ENCODE results near the gene SHB.

GRCh38 chr9:37953206-37953774 lies 115.7 kb downstream of the SHB start:
- TF ChIP-seq POLR2A (IDR thresholded peaks at IDR 0.05; ENCODE audit: low read depth, low read length): no peak
- no peak for TF ChIP-seq CTCF (IDR thresholded peaks at IDR 0.05; ENCODE audit: extremely low read depth in 1 of 2, insufficient read depth in 1 of 2, low read depth in 1 of 2, low read length in 2 of 2)
- no peak for TF ChIP-seq MYC (IDR thresholded peaks at IDR 0.05; ENCODE audit: low read depth, low read length)
- no peak for TF ChIP-seq MAX (IDR thresholded peaks at IDR 0.05; ENCODE audit: insufficient read depth, insufficient read length)
- no peak for TF ChIP-seq EZH2 (IDR thresholded peaks at IDR 0.05; ENCODE audit: borderline replicate concordance, low read depth, low read length, severe bottlenecking)
- no peak for TF ChIP-seq POLR2AphosphoS5 (IDR thresholded peaks at IDR 0.05; ENCODE audit: insufficient read depth, low read depth, low read length)

All from endothelial cell of umbilical vein (primary cell).